ENCODE measurements around the gene CMPK2. TPM values are rescaled to one million over a fixed set of nuclear protein-coding genes. Genes with fewer than 3 reads are reported as not detected.

The CMPK2 gene
- total and polyA plus RNA-seq, 10 of the 15 experiments (the other 5 are each of a cell fraction or from before 2014, with no cell fraction given) = 0.50 to 5.6 (median 3.2) TPM

GRCh38 chr2:6828299-6828584 lies 37.5 kb downstream of the CMPK2 start:
- RAD21 ChIA-PET (ENCODE audit: unreplicated experiment) = interaction anchor here (0.6 kb wide), 1 partner anchor 481 kb away, joined by 4 read pairs; no protein-coding TSS in a partner anchor
- no peaks in the 10 kb centered on the region for H3K36me3 ChIP-seq (ENCODE audit: control insufficient read depth in 2 of 2, insufficient read depth in 2 of 2, low read length in 1 of 2)
- SMC1A ChIA-PET (ENCODE audit: uncharacterized antibody, unreplicated experiment) = no interaction called here
- no peak for DNase-seq (ENCODE audit: low read depth, low spot score)
- BruUV-seq (replicated peaks) = no TSS peak
- H3K9me3 ChIP-seq (replicated peaks; ENCODE audit: control insufficient read depth, insufficient read depth, low read length) = peaks cover 2% of the 10 kb centered on the region
- ATAC-seq = no peak
- no peaks in the 10 kb centered on the region for H3K79me2 ChIP-seq (ENCODE audit: control insufficient read depth, insufficient read depth, low read length)
- no peak overlapping the region for H3K4me2 ChIP-seq (ENCODE audit: control insufficient read depth, insufficient read depth)
- H3K9ac ChIP-seq (ENCODE audit: control insufficient read depth, insufficient read depth, low read length) = no peak overlapping the region
- no peaks in the 10 kb centered on the region for H4K20me1 ChIP-seq (ENCODE audit: control insufficient read depth, insufficient read depth)
- 33% methylated on average over 2 of the region's 2 CpGs for WGBS (ENCODE audit: insufficient coverage, insufficient replicate concordance, low lambda C conversion rate, missing lambda C conversion rate)
- TF ChIP-seq KAT2A (conservative IDR thresholded peaks at IDR 0.05; ENCODE audit: control insufficient read depth, low read depth, low read length) = no peak
- TF ChIP-seq, protein P1, sequence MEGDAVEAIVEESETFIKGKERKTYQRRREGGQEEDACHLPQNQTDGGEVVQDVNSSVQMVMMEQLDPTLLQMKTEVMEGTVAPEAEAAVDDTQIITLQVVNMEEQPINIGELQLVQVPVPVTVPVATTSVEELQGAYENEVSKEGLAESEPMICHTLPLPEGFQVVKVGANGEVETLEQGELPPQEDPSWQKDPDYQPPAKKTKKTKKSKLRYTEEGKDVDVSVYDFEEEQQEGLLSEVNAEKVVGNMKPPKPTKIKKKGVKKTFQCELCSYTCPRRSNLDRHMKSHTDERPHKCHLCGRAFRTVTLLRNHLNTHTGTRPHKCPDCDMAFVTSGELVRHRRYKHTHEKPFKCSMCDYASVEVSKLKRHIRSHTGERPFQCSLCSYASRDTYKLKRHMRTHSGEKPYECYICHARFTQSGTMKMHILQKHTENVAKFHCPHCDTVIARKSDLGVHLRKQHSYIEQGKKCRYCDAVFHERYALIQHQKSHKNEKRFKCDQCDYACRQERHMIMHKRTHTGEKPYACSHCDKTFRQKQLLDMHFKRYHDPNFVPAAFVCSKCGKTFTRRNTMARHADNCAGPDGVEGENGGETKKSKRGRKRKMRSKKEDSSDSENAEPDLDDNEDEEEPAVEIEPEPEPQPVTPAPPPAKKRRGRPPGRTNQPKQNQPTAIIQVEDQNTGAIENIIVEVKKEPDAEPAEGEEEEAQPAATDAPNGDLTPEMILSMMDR (IDR thresholded peaks at IDR 0.05 in 2 of 3, conservative IDR thresholded peaks at IDR 0.05 in 1 of 3; ENCODE audit: control insufficient read depth in 2 of 3, extremely low read depth in 1 of 3, insufficient read depth in 1 of 3, low read depth in 3 of 3, low read length in 3 of 3) = peak in 1 of 3 experiments; percentile 22; a peak in 3 of 6 replicates
- no peak overlapping the region for H2AFZ ChIP-seq (ENCODE audit: control insufficient read depth, low read depth, low read length)
- no peaks in the 10 kb centered on the region for H3K27me3 ChIP-seq (replicated peaks in 1 of 2; ENCODE audit: control insufficient read depth in 2 of 2, insufficient read depth in 2 of 2, low read length in 1 of 2)
- intact Hi-C loops (cut with micrococcal nuclease; ENCODE audit: unreplicated experiment) = loop anchor here (5.0 kb wide), 1 partner anchor 254 kb away; no protein-coding TSS in a partner anchor
- H3K4me3 ChIP-seq = no peak overlapping the region
- no peak overlapping the region for H3K27ac ChIP-seq (ENCODE audit: control insufficient read depth, insufficient read depth)
- in situ Hi-C loops (cut with MboI) = no loop called here
- no peaks in the 10 kb centered on the region for H3K4me1 ChIP-seq (ENCODE audit: control insufficient read depth, insufficient read depth, low read length)
- POLR2A ChIA-PET = no interaction called here
- FAIRE-seq = no peak
- CTCF ChIA-PET = no interaction called here

DNA sequence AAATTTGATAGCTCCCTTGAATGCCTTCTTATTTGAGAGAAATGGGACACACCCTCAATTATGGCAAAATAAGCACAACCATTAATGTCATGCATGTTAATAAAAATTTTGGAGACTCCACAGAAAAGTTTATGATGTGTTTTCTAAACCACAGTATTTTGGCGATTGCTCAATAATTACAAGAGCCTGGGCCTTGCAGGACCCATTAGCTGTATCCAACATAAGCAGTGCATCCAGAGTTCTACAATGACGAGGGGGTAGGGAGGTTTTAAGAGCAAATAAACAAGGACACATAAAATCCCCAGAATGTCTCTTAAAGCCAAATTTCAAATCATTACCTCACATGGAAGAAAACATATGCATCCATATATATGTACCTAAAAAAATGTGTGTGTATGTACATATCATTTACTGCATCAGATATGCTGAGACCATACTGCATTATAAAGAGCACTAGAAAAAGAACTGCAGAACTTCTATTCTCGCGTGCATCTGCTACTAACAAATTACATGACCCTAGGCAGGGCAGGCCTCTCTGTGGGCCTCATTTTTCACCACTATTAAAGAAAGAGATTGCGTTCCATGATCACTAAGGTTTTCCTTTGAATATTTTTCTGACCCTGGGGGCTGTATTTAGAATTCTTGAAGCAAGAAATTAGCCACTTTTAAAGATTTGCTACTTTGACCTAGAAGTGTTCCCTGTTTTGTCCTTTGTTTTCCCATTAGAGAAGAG lies 38.0 kb downstream of the CMPK2 start:
- RAD21 ChIA-PET (ENCODE audit: unreplicated experiment) = interaction anchor here (0.6 kb wide), 1 partner anchor 481 kb away, joined by 4 read pairs; no protein-coding TSS in a partner anchor
- Histone ChIP-seq H3K9ac (ENCODE audit: control insufficient read depth, insufficient read depth, low read length) (no peak overlapping the region), H3K4me2 (ENCODE audit: control insufficient read depth, insufficient read depth) (no peak overlapping the region), H3K9me3 (replicated peaks; ENCODE audit: control insufficient read depth, insufficient read depth, low read length) (peaks cover 2% of the 10 kb centered on the region), H3K27me3 (replicated peaks in 1 of 2; ENCODE audit: control insufficient read depth in 2 of 2, insufficient read depth in 2 of 2, low read length in 1 of 2) (no peaks in the 10 kb centered on the region), H4K20me1 (ENCODE audit: control insufficient read depth, insufficient read depth) (no peaks in the 10 kb centered on the region), H3K36me3 (ENCODE audit: control insufficient read depth in 2 of 2, insufficient read depth in 2 of 2, low read length in 1 of 2) (no peaks in the 10 kb centered on the region), H3K79me2 (ENCODE audit: control insufficient read depth, insufficient read depth, low read length) (no peaks in the 10 kb centered on the region), H3K27ac (ENCODE audit: control insufficient read depth, insufficient read depth) (no peak overlapping the region), H3K4me1 (ENCODE audit: control insufficient read depth, insufficient read depth, low read length) (no peaks in the 10 kb centered on the region), H3K4me3 (no peak overlapping the region), H2AFZ (ENCODE audit: control insufficient read depth, low read depth, low read length) (no peak overlapping the region)
- WGBS (ENCODE audit: insufficient coverage, insufficient replicate concordance, low lambda C conversion rate, missing lambda C conversion rate) = 58% methylated on average over 5 of the region's 5 CpGs
- no peak for DNase-seq (ENCODE audit: low read depth, low spot score)
- in situ Hi-C loops (cut with MboI) = no loop called here
- SMC1A ChIA-PET (ENCODE audit: uncharacterized antibody, unreplicated experiment) = interaction anchor here (0.7 to 1.2 kb wide), 4 partner anchors 39 to 270 kb away, joined by 3 to 4 read pairs (median 4); no protein-coding TSS in a partner anchor
- BruUV-seq (replicated peaks) = no TSS peak
- POLR2A ChIA-PET = no interaction called here
- FAIRE-seq = no peak
- no peak for ATAC-seq
- CTCF ChIA-PET = interaction anchor here (0.8 to 4.1 kb wide), 8 partner anchors 11 to 219 kb away, joined by 3 to 13 read pairs (median 4); partner anchors contain the start of genes CMPK2 and RSAD2
- intact Hi-C loops (cut with micrococcal nuclease; ENCODE audit: unreplicated experiment) = loop anchor here (2.0 to 5.0 kb wide), 3 partner anchors 39 to 255 kb away; no protein-coding TSS in a partner anchor
- TF ChIP-seq BACH1 (IDR thresholded peaks at IDR 0.05; ENCODE audit: borderline replicate concordance) (no peak), ZNF217 (IDR thresholded peaks at IDR 0.05) (no peak), TAF1 (IDR thresholded peaks at IDR 0.05; ENCODE audit: borderline replicate concordance, low read depth, low read length) (no peak), CREM (IDR thresholded peaks at IDR 0.05; ENCODE audit: low read depth) (no peak), SKIL (IDR thresholded peaks at IDR 0.05; ENCODE audit: low read depth, poor library complexity, severe bottlenecking) (no peak)
- TF ChIP-seq, protein P1 (IDR thresholded peaks at IDR 0.05 in 2 of 3, conservative IDR thresholded peaks at IDR 0.05 in 1 of 3; ENCODE audit: control insufficient read depth in 2 of 3, extremely low read depth in 1 of 3, insufficient read depth in 1 of 3, low read depth in 3 of 3, low read length in 3 of 3) = no peak

All from GM12878 (cell line).